CD4-positive, alpha-beta T cell treated with Interleukin-6 at 100 ng/mL for 8 hours (primary cell): ENCODE results near the gene REV3L.
"Not testable (repeated sequence)": the region's sequence is repeated elsewhere in the genome, so short reads cannot be mapped to it uniquely, and the experiment has no call there.

Source experiments
- DNase-seq: peaks from one replicate; pipeline ENCODE4 v3.0.0-alpha.2; 2020; ENCODE audit warnings: mixed read lengths, low spot score

REV3L gene

GRCh38 chr6:111492499-111492898 is 9.5 kb upstream of the REV3L start:
- no peak for DNase-seq

DNA sequence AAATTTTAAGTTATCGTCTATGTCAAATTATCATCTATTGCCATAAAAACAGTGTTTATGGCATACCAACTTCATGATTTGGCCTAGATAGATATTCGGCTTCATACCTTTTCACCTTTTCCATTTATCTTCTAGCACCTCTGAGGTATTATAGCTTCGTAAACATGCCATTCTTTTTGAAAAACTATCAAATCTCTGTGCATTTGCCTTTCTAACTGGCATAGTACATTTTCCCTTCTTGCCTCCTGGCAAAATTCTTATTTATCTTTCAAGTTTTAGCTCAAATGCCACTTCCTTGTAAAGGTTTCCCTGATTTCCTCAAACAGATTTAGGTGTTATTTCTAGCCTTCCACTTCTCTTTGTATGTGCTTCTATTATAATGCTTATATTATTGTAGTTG is 7.0 kb upstream of the REV3L start:
- no peak for DNase-seq

DNA sequence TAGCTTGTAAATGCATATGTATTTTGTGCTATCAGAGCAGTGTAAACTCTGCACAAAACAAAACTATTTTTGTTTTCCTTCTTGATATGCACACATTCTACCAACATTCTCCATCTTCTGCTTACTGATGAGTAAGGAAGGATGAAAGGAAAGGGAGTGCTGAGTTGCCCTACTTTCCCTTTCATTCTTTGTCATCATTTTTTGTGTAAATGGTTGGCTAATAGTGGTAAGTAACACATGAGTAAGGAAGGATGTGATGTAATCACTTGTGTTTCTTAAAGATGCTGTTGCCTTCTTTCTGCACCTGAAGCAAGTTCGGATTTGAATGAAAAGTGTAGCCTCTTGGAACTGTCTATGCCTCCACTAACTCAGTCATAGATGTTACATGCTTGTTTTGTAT is 4.6 kb upstream of the REV3L start:
- peak; percentile 39 for DNase-seq

DNA sequence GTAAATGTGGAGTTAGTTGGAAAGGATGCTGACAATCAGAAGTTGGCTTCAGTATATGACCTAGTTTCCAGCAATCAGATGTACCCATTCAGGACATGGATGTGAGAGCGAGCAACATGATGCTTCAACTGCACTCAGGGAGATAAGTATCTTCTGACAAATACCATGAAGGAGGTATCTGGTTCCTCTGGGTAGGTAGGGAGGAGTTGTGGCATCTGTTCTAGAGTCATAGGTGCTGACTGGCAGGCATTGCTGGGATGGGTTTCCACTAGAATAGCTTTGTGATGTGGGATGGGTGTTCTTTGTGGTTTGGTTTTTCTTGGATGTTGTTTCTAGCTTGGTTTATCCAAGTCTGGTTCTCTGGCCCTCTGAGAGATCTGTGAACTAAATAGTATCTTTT is 3.9 kb upstream of the REV3L start:
- peak; percentile 11 for DNase-seq

DNA sequence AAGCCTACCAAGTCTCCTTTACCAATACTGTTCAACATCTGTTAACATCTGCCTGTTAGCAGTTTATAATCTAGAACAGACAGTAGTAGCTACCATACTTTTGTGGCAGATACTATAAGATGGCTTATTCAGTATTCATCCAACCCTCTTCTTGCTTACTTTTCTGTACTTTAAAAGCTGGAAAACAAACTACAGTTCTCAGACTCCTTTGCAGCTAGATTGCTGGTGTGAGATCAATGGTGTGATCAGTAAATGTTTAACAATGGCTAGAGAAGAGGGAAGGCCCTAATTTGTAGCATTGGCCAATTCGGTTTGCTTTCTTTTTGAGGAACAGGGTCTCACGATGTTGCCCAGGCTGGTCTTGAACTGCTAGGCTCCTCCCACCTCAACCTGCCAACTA is 3.5 kb upstream of the REV3L start:
- no peak for DNase-seq

DNA sequence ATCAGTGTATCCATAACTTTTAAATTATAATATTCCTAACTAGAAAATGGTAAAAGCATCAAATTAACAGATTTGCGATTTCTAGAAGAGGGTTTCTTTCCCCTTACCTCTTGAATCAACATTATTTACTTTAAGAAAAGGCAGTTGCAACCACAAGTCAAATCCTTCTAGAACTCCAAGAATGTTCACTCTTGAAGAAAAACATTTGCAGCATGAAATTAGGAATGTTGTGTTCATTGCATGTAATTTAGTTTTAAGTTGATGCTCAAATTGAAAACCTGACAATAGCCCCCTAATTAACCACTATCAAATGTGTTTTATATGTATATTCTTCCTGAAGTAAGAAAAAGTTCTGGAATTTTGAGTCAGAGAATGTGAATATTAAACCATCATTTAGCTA is 2.3 kb upstream of the REV3L start:
- no peak for DNase-seq

DNA sequence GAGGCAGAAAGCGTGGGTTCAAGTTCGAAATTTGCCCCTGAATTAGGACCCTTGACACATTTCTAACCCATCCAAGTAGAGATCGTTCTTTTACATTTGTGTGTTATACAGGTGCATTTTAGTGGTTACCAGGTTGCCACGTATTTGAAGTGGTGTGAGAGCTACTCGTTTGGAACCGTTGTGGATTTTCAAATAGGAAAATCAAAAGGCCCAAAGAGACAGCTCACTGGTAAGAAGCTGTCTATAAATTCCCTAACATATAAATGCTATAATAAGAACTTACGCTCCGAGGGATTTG is 1.6 kb upstream of the REV3L start:
- DNase-seq = peak; percentile 2

- peak; percentile 87 for DNase-seq
These were observed 966 bp upstream of the REV3L start for GRCh38 chr6:111483736-111484632.

GRCh38 chr6:111482188-111482958 is 645 bp downstream of the REV3L start:
- DNase-seq = peak; percentile 31

GRCh38 chr6:111481836-111482187 is 1.2 kb downstream of the REV3L start:
- DNase-seq = no peak

GRCh38 chr6:111480988-111481822 is 1.8 kb downstream of the REV3L start:
- DNase-seq = no peak

DNA sequence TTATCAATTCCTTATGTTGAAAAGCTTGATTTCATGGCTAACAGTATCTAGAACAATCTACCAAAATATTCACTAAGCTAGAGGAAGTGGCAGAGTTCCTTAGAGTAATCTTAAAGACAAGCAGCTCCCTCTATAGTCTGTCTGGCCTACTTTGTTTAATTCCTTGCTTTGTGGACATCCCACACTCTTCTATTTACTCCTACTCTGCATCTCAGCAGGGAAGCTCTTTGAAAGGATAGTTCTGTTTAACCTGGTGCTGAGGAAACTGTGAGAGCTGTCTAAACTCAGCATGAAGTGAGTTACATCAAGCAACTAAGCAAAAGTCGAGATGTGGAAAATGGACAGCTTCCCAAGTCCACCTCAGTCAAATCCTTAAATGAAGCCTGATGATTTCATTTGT is 4.3 kb downstream of the REV3L start:
- DNase-seq = peak; percentile 46

- no peak for DNase-seq
These were observed 4.9 kb downstream of the REV3L start for GRCh38 chr6:111478064-111478476.

DNA sequence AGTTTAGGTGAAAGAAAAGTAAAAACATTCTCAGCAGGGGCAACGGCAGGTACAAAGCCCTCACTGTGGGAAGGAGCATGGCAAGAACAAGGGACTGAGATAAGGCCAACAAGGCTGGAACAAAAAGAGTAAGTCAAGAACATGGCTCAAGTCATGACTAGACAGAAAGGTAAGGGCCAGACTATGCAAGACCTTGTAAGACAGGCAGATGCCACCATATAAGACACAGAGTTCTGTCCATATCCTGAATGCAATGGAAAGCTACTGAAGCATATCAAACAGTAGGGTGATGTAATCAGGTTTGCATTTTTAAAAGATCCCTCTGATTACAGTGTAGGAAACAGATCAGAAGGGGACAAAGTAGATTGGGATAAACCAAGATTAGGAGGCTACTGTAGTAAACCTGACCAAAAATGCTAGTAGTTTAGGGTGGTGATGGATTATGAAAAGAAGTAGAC is 5.5 kb downstream of the REV3L start:
- DNase-seq = no peak

GRCh38 chr6:111476061-111476460 is 7.0 kb downstream of the REV3L start:
- DNase-seq = not testable (repeated sequence)

DNA sequence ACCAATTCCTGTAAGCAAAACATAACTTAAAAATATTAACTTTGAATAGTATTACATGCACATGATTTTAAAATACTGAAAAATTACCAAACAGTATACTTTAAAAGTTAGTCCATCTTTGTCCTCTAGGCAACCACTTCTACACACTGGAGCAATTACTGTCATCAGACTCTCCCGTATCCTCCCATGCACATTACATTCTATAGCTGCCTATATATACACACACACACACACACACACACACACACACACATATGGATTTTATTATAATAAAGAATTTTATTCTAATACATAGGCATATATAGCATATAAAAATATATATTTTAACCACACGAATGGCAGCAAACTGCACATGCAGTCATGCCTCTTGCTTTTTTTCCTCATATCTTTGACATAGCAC is 8.2 kb downstream of the REV3L start:
- DNase-seq = no peak

GRCh38 chr6:111474106-111474505 is 8.9 kb downstream of the REV3L start:
- no peak for DNase-seq

DNA sequence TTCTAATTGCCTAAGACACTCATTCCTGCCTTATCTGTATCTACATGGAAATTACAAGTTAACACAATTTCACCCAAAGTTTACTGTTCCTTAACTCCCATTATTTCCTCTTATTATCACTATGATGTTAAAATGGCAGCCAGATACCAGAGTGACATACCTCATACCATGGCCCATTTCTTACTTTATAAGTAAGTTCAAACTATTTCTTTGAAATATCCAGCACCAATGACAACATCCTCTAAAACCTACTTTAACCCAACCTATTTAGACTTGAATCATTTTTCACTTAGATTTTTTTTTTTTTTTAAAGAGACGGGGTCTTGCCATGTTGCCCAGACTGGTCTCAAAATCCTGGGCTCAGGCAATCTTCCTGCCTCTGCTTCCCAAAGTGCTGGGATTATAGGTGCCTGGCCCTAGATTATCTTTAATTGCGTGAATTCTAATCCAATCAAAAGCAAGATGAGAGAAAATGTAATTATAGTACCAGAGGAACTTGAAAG is 10.0 kb downstream of the REV3L start:
- DNase-seq = no peak

- no peak for DNase-seq
These were observed 11.1 kb downstream of the REV3L start for GRCh38 chr6:111471958-111472357.

DNA sequence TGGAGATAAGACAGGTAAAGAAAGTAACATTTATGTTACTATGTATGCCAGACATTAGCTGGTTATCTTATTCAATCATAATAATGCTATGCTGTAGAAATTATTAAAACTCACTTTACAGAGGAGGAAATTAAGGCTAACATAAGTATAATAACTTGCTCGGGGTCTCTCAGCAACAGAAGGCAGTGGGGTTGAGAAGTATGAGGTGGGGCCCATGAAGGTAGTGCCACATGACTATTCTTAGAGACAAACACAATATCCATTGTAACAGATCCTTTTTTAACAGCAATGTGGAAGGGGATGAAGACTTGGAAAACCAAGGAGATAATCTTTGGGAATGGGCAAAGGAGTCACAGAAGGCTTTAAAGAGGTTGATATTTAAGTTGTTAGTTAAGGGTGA is 11.5 kb downstream of the REV3L start:
- no peak for DNase-seq

DNA sequence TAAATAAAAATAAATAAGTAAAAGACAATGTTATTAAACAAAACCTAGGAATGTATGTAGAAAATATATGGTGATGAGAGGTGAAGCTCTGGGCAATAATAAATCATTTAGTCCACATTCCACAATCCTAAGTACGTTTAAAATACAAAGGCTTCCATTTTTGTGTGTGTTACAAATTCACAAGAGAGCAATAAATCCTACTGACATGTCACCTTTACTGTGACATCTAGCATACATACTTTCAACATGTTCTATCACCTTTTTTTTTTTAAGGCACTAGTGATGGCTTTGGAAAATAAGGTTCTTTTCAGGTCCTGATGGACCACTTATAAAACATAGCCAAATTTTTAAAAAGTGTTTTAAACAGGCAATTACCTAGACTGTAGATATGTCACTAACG is 12.0 kb downstream of the REV3L start:
- DNase-seq = no peak

DNA sequence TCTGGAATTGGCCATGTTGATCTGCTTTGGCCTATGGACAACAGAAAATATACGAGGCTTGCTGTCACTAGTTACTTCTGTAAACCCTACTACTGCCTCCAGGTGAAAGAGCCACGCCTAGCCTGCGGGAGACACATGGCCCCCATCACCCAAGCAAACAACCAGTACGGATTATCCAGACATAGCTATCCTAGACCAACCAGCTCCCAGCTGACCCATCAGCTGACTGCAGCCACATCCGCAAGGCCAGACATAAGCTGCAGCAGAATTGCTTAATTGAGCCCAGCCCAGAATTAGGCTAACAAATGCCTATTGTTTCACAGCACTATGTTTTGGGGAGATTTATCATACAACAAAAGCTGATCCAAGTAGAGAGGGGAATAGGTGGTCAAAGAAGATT is 13.5 kb downstream of the REV3L start:
- no peak for DNase-seq
